GM23338 (cell line): ENCODE results near the gene SLC7A14. TPM values are rescaled to one million over a fixed set of nuclear protein-coding genes. Genes with fewer than 3 reads are reported as not detected.

Experiments
- ATAC-seq: fragments of 200-7000 bp; cut with Tn5 transposase; 3 replicates; pipeline ENCODE4 v1.9.1; 2020
- DNase-seq: peaks from one replicate; pipeline ENCODE4 v3.0.0-alpha.2; 2015; ENCODE audit warnings: low spot score
- H2AFZ ChIP-seq: fragments of 200-600 bp; sonication (generic); 2 replicates; pipeline ENCODE4 v1.8.0; 2016; ENCODE audit warnings: antibody characterized with exemption, mild to moderate bottlenecking, moderate library complexity
- H3F3A ChIP-seq: fragments of 200-600 bp; sonication (generic); replicated peaks from 2 replicates; pipeline ENCODE4 v1.8.0; 2017; ENCODE audit warnings: antibody characterized with exemption, mixed run types, low read depth
- H3K27ac ChIP-seq: fragments of 200-600 bp; sonication (generic); 2 replicates; pipeline ENCODE4 v1.6.1; 2016; ENCODE audit warnings: low read depth
- H3K27me3 ChIP-seq: fragments of 200-600 bp; sonication (generic); 2 replicates; pipeline ENCODE4 v1.8.0; 2016; ENCODE audit warnings: mild to moderate bottlenecking, mixed run types, moderate library complexity; ENCODE audit not compliant: insufficient read depth
- H3K36me3 ChIP-seq: fragments of 200-600 bp; sonication (generic); 2 replicates; pipeline ENCODE4 v1.8.0; 2016; ENCODE audit warnings: mild to moderate bottlenecking; ENCODE audit not compliant: insufficient read depth
- H3K4me1 ChIP-seq: fragments of 200-600 bp; sonication (generic); 2 replicates; pipeline ENCODE4 v1.8.0; 2016; ENCODE audit warnings: mild to moderate bottlenecking, moderate library complexity; ENCODE audit not compliant: insufficient read depth
- H3K4me2 ChIP-seq: fragments of 200-600 bp; sonication (generic); 2 replicates; pipeline ENCODE4 v1.7.1; 2017; ENCODE audit warnings: mixed run types
- H3K4me3 ChIP-seq: fragments of 200-600 bp; sonication (generic); 2 replicates; pipeline ENCODE4 v1.6.1; 2016; ENCODE audit warnings: mixed run types
- H3K79me2 ChIP-seq: fragments of 200-600 bp; sonication (generic); replicated peaks from 2 replicates; pipeline ENCODE4 v1.8.0; 2017; ENCODE audit warnings: mild to moderate bottlenecking; ENCODE audit not compliant: insufficient read depth
- H3K9me2 ChIP-seq: fragments of 200-600 bp; sonication (generic); 2 replicates; pipeline ENCODE4 v1.8.0; 2017; ENCODE audit not compliant: insufficient read depth
- H4K20me1 ChIP-seq: fragments of 200-600 bp; sonication (generic); replicated peaks from 2 replicates; pipeline ENCODE4 v1.8.0; 2017; ENCODE audit warnings: mild to moderate bottlenecking; ENCODE audit not compliant: insufficient read depth
- H3K27ac Mint-ChIP-seq: 2 replicates; pipeline ENCODE4 v1.8.0; 2020; ENCODE audit warnings: inconsistent platforms, mild to moderate bottlenecking, moderate library complexity, mixed read lengths
- H3K27me3 Mint-ChIP-seq: 3 replicates; pipeline ENCODE4 v1.8.0; 2022; ENCODE audit warnings: low read depth, mild to moderate bottlenecking, moderate library complexity, mixed read lengths, inconsistent platforms; ENCODE audit not compliant: insufficient read depth, poor library complexity
- H3K36me3 Mint-ChIP-seq: 3 replicates; pipeline ENCODE4 v1.8.0; 2021; ENCODE audit warnings: low read depth, mild to moderate bottlenecking, inconsistent platforms, moderate library complexity, mixed read lengths
- H3K4me1 Mint-ChIP-seq: 3 replicates; pipeline ENCODE4 v1.8.0; 2020; ENCODE audit warnings: mild to moderate bottlenecking, inconsistent platforms, mixed read lengths
- H3K4me3 Mint-ChIP-seq: 3 replicates; pipeline ENCODE4 v1.8.0; 2021; ENCODE audit warnings: moderate library complexity, mild to moderate bottlenecking, inconsistent platforms, mixed read lengths
- H3K9me3 Mint-ChIP-seq: 3 replicates; pipeline ENCODE4 v1.8.0; 2020; ENCODE audit warnings: moderate library complexity, mild to moderate bottlenecking, inconsistent platforms, mixed read lengths
- CREB1 ChIP-seq: fragments of 250-450 bp; sonication (Bioruptor Pico); IDR thresholded peaks from 2 replicates; pipeline ENCODE4 v1.5.0; 2020; ENCODE audit warnings: low read depth, mild to moderate bottlenecking, moderate library complexity
- CTCF ChIP-seq, 2 experiments: fragments of 200-600 bp in 1 of 2; sonication (generic) in 1 of 2; conservative IDR thresholded peaks; 2 replicates each; pipeline versions ENCODE4 v1.5.1 to v1.6.1; 2016 to 2017; ENCODE audit warnings: antibody characterized with exemption in 2 of 2, low read depth in 2 of 2, mild to moderate bottlenecking in 2 of 2, moderate library complexity in 1 of 2
- EZH2 ChIP-seq: fragments of 200-600 bp; sonication (generic); IDR thresholded peaks from one replicate; pipeline ENCODE4 v1.8.0; 2017; ENCODE audit warnings: antibody characterized with exemption, mild to moderate bottlenecking, low read depth; ENCODE audit not compliant: unreplicated experiment
- EZH2phosphoT487 ChIP-seq: fragments of 200-600 bp; sonication (generic); IDR thresholded peaks from one replicate; pipeline ENCODE4 v1.8.1; 2018; ENCODE audit warnings: antibody characterized with exemption; ENCODE audit not compliant: unreplicated experiment
- JUNB ChIP-seq: IDR thresholded peaks from one replicate; pipeline ENCODE4 v1.6.1; 2016; ENCODE audit warnings: antibody characterized with exemption; ENCODE audit not compliant: unreplicated experiment
- NANOG ChIP-seq: IDR thresholded peaks from 2 replicates; pipeline ENCODE4 v1.6.1; 2016; ENCODE audit warnings: antibody characterized with exemption, borderline replicate concordance
- POLR2AphosphoS5 ChIP-seq: IDR thresholded peaks from 2 replicates; pipeline ENCODE4 v1.6.1; 2016; ENCODE audit warnings: antibody characterized with exemption, low read depth
- REST ChIP-seq: IDR thresholded peaks from one replicate; pipeline ENCODE4 v1.6.1; 2018; ENCODE audit warnings: antibody characterized with exemption; ENCODE audit not compliant: unreplicated experiment
- STAT1 ChIP-seq: IDR thresholded peaks from one replicate; pipeline ENCODE4 v1.6.1; 2016; ENCODE audit warnings: antibody characterized with exemption; ENCODE audit not compliant: unreplicated experiment
- ZNF114 ChIP-seq: fragments of 250-450 bp; sonication (Bioruptor Pico); IDR thresholded peaks from 2 replicates; pipeline ENCODE4 v1.5.0; 2020; ENCODE audit warnings: mild to moderate bottlenecking, moderate library complexity
- ZNF331 ChIP-seq: fragments of 250-450 bp; sonication (Bioruptor Pico); IDR thresholded peaks from 2 replicates; pipeline ENCODE4 v1.5.0; 2020; ENCODE audit warnings: low read depth, mild to moderate bottlenecking, moderate library complexity
- polyA plus RNA-seq: library from polyadenylated mRNA; unstranded; fragments of >200 nt; fragmentation: Nextera tagmentation; extraction: Ambion mirVana; gene quantifications from 2 replicates; pipeline ENCODE4 v1.2.1, GENCODE V29; 2016
- total RNA-seq: library from RNA; depleted of rRNA; stranded (reverse); fragments of >200 nt; shearing (Covaris generic); gene quantifications from 2 replicates; pipeline ENCODE4 v1.2.3, GENCODE V29; 2014
- TF ChIP-seq, protein P1 (sequence below): IDR thresholded peaks from 2 replicates; pipeline ENCODE4 v1.6.1; 2016; ENCODE audit warnings: antibody characterized with exemption
- TF ChIP-seq, protein P2 (sequence below): fragments of 250-450 bp; sonication (Bioruptor Pico); IDR thresholded peaks from 2 replicates; pipeline ENCODE4 v1.5.0; 2020; ENCODE audit warnings: mild to moderate bottlenecking, moderate library complexity

SLC7A14 gene
- total and polyA plus RNA-seq, 2 experiments from 2014 or later = 0.49 to 0.82 TPM

DNA sequence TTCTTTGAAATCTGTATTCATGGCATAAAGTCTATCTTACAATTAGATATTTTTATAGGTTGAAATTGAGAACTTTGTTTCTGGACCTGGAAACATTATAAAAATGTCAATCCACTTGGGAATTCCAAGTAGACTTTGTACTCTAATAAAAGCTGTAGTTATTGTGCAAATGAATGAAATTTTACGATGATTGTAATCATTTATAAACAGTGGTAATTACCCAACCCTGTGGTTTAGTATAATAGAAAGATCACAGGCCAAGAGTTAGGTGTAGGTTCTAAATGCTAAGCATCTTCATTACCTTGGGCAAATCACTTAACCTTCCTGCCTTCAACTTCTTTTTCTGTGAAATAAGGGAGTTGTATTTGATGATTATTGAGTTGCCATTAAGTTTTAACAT is 13.2 kb upstream of the SLC7A14 start:
- Mint-ChIP-seq H3K4me1 (no peaks in the 10 kb centered on the region), H3K36me3 (no peaks in the 10 kb centered on the region), H3K9me3 (no peaks in the 10 kb centered on the region), H3K4me3 (no peak overlapping the region), H3K27me3 (peaks cover 3% of the 10 kb centered on the region), H3K27ac (no peak overlapping the region)
- no peaks in the 10 kb centered on the region for H3K36me3 ChIP-seq
- no peak overlapping the region for H3K4me3 ChIP-seq
- no peak for TF ChIP-seq STAT1
- TF ChIP-seq ZNF114 = no peak
- TF ChIP-seq, protein P1, sequence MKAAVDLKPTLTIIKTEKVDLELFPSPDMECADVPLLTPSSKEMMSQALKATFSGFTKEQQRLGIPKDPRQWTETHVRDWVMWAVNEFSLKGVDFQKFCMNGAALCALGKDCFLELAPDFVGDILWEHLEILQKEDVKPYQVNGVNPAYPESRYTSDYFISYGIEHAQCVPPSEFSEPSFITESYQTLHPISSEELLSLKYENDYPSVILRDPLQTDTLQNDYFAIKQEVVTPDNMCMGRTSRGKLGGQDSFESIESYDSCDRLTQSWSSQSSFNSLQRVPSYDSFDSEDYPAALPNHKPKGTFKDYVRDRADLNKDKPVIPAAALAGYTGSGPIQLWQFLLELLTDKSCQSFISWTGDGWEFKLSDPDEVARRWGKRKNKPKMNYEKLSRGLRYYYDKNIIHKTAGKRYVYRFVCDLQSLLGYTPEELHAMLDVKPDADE = no peak
- TF ChIP-seq JUNB = no peak
- no peak for TF ChIP-seq NANOG
- no peak for TF ChIP-seq CTCF (conservative IDR thresholded peaks at IDR 0.05; ENCODE audit: low read depth in 2 of 2)
- TF ChIP-seq, protein P2, sequence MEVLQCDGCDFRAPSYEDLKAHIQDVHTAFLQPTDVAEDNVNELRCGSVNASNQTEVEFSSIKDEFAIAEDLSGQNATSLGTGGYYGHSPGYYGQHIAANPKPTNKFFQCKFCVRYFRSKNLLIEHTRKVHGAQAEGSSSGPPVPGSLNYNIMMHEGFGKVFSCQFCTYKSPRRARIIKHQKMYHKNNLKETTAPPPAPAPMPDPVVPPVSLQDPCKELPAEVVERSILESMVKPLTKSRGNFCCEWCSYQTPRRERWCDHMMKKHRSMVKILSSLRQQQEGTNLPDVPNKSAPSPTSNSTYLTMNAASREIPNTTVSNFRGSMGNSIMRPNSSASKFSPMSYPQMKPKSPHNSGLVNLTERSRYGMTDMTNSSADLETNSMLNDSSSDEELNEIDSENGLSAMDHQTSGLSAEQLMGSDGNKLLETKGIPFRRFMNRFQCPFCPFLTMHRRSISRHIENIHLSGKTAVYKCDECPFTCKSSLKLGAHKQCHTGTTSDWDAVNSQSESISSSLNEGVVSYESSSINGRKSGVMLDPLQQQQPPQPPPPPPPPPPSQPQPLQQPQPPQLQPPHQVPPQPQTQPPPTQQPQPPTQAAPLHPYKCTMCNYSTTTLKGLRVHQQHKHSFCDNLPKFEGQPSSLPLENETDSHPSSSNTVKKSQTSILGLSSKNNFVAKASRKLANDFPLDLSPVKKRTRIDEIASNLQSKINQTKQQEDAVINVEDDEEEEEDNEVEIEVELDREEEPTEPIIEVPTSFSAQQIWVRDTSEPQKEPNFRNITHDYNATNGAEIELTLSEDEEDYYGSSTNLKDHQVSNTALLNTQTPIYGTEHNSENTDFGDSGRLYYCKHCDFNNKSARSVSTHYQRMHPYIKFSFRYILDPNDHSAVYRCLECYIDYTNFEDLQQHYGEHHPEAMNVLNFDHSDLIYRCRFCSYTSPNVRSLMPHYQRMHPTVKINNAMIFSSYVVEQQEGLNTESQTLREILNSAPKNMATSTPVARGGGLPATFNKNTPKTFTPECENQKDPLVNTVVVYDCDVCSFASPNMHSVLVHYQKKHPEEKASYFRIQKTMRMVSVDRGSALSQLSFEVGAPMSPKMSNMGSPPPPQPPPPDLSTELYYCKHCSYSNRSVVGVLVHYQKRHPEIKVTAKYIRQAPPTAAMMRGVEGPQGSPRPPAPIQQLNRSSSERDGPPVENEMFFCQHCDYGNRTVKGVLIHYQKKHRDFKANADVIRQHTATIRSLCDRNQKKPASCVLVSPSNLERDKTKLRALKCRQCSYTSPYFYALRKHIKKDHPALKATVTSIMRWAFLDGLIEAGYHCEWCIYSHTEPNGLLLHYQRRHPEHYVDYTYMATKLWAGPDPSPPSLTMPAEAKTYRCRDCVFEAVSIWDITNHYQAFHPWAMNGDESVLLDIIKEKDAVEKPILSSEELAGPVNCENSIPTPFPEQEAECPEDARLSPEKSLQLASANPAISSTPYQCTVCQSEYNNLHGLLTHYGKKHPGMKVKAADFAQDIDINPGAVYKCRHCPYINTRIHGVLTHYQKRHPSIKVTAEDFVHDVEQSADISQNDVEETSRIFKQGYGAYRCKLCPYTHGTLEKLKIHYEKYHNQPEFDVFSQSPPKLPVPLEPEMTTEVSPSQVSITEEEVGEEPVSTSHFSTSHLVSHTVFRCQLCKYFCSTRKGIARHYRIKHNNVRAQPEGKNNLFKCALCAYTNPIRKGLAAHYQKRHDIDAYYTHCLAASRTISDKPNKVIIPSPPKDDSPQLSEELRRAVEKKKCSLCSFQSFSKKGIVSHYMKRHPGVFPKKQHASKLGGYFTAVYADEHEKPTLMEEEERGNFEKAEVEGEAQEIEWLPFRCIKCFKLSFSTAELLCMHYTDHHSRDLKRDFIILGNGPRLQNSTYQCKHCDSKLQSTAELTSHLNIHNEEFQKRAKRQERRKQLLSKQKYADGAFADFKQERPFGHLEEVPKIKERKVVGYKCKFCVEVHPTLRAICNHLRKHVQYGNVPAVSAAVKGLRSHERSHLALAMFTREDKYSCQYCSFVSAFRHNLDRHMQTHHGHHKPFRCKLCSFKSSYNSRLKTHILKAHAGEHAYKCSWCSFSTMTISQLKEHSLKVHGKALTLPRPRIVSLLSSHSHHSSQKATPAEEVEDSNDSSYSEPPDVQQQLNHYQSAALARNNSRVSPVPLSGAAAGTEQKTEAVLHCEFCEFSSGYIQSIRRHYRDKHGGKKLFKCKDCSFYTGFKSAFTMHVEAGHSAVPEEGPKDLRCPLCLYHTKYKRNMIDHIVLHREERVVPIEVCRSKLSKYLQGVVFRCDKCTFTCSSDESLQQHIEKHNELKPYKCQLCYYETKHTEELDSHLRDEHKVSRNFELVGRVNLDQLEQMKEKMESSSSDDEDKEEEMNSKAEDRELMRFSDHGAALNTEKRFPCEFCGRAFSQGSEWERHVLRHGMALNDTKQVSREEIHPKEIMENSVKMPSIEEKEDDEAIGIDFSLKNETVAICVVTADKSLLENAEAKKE = no peak
- no peak for TF ChIP-seq EZH2phosphoT487
- TF ChIP-seq ZNF331 (CRISPR knock-in tag) = no peak
- TF ChIP-seq POLR2AphosphoS5 = no peak
- no peak for TF ChIP-seq CREB1 (CRISPR knock-in tag)
- no peak for TF ChIP-seq REST
- TF ChIP-seq EZH2 = no peak
- H3K27me3 ChIP-seq = no peaks in the 10 kb centered on the region
- H3K9me2 ChIP-seq = peaks cover 4% of the 10 kb centered on the region; the same call in 1 of the 2 replicates
- no peaks in the 10 kb centered on the region for H3K79me2 ChIP-seq
- H3K4me1 ChIP-seq = no peaks in the 10 kb centered on the region
- no peaks in the 10 kb centered on the region for H3F3A ChIP-seq
- H3K27ac ChIP-seq = no peak overlapping the region
- H2AFZ ChIP-seq = no peak overlapping the region
- ATAC-seq = no peak
- no peak for DNase-seq
- H3K4me2 ChIP-seq = no peak overlapping the region
- no peaks in the 10 kb centered on the region for H4K20me1 ChIP-seq
